ENCODE results near the gene KANSL1L. TPM values are rescaled to one million over a fixed set of nuclear protein-coding genes. Genes with fewer than 3 reads are reported as not detected.
"Not testable (repeated sequence)": the region's sequence is repeated elsewhere in the genome, so short reads cannot be mapped to it uniquely, and the experiment has no call there.

The KANSL1L gene
- total and polyA plus RNA-seq, 2 experiments from 2014 or later, result 4.2 to 38.6 TPM

DNA sequence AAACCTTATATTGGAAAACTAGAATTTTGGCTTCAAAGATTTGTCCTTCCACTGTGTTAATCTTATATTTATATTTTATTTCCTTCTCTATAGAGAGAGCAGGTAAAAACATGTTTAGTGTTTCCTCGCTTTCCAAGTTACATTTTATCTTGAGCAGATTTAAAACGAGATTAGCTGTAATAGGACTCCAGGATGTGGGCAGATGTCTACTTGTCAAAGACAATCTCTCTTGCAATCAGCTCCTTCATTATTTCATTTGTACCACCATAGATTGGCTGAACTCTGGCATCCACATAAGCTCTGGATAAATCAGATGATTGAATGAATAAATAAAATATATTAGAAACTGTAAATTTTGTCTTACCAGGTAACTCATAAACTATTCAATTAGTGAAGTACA is 17.5 kb upstream of the KANSL1L start:
- Histone ChIP-seq H3K4me1 (ENCODE audit: insufficient read depth) (no peaks in the 10 kb centered on the region), H3K9me2 (replicated peaks; ENCODE audit: insufficient read depth) (no peaks in the 10 kb centered on the region), H3K4me3 (no peak overlapping the region), H3K27ac (no peak overlapping the region), H3K27me3 (no peaks in the 10 kb centered on the region), H3K9me3 (ENCODE audit: low read depth) (peaks cover 5% of the 10 kb centered on the region), H4K20me1 (ENCODE audit: insufficient read depth, poor library complexity, severe bottlenecking) (no peaks in the 10 kb centered on the region), H3K36me3 (replicated peaks; ENCODE audit: insufficient read depth, low read depth) (no peaks in the 10 kb centered on the region), H3K79me2 (no peaks in the 10 kb centered on the region), H3K4me2 (no peak overlapping the region), H2AFZ (no peak overlapping the region)
- DNase-seq (ENCODE audit: low spot score), result no peak
- TF ChIP-seq EZH2phosphoT487 (IDR thresholded peaks at IDR 0.05; ENCODE audit: low read depth, severe bottlenecking, unreplicated experiment), result no peak
- TF ChIP-seq, protein P1, sequence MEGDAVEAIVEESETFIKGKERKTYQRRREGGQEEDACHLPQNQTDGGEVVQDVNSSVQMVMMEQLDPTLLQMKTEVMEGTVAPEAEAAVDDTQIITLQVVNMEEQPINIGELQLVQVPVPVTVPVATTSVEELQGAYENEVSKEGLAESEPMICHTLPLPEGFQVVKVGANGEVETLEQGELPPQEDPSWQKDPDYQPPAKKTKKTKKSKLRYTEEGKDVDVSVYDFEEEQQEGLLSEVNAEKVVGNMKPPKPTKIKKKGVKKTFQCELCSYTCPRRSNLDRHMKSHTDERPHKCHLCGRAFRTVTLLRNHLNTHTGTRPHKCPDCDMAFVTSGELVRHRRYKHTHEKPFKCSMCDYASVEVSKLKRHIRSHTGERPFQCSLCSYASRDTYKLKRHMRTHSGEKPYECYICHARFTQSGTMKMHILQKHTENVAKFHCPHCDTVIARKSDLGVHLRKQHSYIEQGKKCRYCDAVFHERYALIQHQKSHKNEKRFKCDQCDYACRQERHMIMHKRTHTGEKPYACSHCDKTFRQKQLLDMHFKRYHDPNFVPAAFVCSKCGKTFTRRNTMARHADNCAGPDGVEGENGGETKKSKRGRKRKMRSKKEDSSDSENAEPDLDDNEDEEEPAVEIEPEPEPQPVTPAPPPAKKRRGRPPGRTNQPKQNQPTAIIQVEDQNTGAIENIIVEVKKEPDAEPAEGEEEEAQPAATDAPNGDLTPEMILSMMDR (IDR thresholded peaks at IDR 0.05; ENCODE audit: poor library complexity), result no peak
- TF ChIP-seq EZH2 (IDR thresholded peaks at IDR 0.05; ENCODE audit: borderline replicate concordance), result no peak
- 42% methylated on average over 2 of the region's 2 CpGs for WGBS (ENCODE audit: low lambda C conversion rate, missing lambda C conversion rate)

DNA sequence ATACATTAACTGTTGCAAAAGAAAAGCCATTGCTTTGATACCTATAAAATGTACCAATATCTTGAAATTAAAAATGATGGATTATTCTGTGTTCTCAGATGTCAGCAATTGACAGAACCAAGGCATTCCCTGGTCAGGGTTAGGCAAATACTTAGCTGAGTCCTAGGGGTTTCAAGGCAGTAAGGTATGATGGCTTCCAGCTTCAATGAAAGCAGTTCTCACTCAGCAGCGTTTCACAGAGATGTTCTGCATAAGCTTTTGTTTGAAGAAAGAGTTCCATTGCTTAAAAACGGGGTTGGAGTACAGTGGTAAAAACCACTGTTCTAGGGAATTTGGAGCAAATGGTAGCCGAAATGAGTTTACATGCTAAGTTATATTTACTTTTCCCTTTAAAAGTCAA is 17.0 kb upstream of the KANSL1L start:
- Histone ChIP-seq H3K4me1 (ENCODE audit: insufficient read depth) (no peaks in the 10 kb centered on the region), H3K27ac (no peak overlapping the region), H2AFZ (no peak overlapping the region), H4K20me1 (ENCODE audit: insufficient read depth, poor library complexity, severe bottlenecking) (no peaks in the 10 kb centered on the region), H3K4me2 (no peak overlapping the region), H3K27me3 (no peaks in the 10 kb centered on the region), H3K79me2 (no peaks in the 10 kb centered on the region), H3K9me3 (ENCODE audit: low read depth) (peaks cover 5% of the 10 kb centered on the region), H3K9me2 (replicated peaks; ENCODE audit: insufficient read depth) (no peaks in the 10 kb centered on the region), H3K4me3 (no peak overlapping the region), H3K36me3 (replicated peaks; ENCODE audit: insufficient read depth, low read depth) (no peaks in the 10 kb centered on the region)
- DNase-seq (ENCODE audit: low spot score), result no peak
- 49% methylated on average over 3 of the region's 3 CpGs for WGBS (ENCODE audit: low lambda C conversion rate, missing lambda C conversion rate)
- TF ChIP-seq EZH2 (IDR thresholded peaks at IDR 0.05; ENCODE audit: borderline replicate concordance) (no peak), EZH2phosphoT487 (IDR thresholded peaks at IDR 0.05; ENCODE audit: low read depth, severe bottlenecking, unreplicated experiment) (no peak)
- TF ChIP-seq, protein P1 (IDR thresholded peaks at IDR 0.05; ENCODE audit: poor library complexity), result no peak

DNA sequence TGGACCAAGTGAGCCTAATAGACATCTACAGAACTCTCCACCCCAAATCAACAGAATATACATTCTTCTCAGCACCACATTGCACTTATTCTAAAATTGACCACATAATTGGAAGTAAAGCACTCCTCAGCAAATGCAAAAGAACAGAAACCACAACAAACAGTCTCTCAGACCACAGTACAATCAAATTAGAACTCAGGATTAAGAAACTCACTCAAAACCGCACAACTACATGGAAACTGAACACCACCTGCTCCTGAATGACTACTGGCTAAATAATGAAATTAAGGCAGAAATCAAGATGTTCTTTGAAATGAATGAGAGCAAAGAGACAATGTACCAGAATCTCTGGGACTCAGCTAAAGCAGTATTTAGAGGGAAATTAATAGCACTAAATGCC is 12.7 kb upstream of the KANSL1L start:
- WGBS (ENCODE audit: low lambda C conversion rate, missing lambda C conversion rate), result 96% methylated on average over 1 of the region's 1 CpG
- not testable (repeated sequence) for H3K9me3 ChIP-seq (ENCODE audit: low read depth); H3K9me2 ChIP-seq (replicated peaks; ENCODE audit: insufficient read depth)

DNA sequence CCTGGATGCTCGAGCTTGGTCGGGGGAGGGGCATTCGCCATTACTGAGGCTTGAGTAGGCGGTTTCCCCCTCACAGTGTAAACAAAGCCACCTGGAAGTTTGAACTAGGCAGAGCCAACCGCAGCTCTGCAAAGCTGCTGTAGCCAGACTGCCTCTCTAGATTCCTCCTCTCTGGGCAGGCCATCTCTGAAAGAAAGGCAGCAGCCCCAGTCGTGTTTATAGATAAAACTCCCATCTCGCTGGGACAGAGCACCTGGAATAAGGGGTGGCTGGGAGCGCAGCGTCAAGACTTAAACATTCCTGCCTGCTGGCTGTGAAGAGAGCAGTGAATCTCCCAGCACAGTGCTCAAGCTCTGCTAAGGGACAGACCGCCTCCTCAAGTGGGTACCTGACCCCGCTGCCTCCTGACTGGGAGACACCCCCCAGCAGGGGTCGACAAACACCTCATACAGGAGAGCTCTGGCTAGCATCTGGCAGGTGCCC is 10.4 kb upstream of the KANSL1L start:
- not testable (repeated sequence) for H3K79me2 ChIP-seq; H3K4me3 ChIP-seq; H3K36me3 ChIP-seq (replicated peaks; ENCODE audit: insufficient read depth, low read depth); H4K20me1 ChIP-seq (ENCODE audit: insufficient read depth, poor library complexity, severe bottlenecking); H3K4me1 ChIP-seq (ENCODE audit: insufficient read depth); H3K9me3 ChIP-seq (ENCODE audit: low read depth); H3K27ac ChIP-seq; H3K9me2 ChIP-seq (replicated peaks; ENCODE audit: insufficient read depth); H3K27me3 ChIP-seq
- H2AFZ ChIP-seq, result peak overlapping the region; percentile 16
- 30% methylated on average over 12 of the region's 12 CpGs for WGBS (ENCODE audit: low lambda C conversion rate, missing lambda C conversion rate)
- peak; percentile 47 for DNase-seq (ENCODE audit: low spot score)
- peak overlapping the region; percentile 66 for H3K4me2 ChIP-seq

More for the DNA sequence above, 12.7 kb upstream of the KANSL1L start:
- DNase-seq (ENCODE audit: low spot score); H3K36me3 ChIP-seq (replicated peaks; ENCODE audit: insufficient read depth, low read depth); H3K79me2 ChIP-seq; H3K4me1 ChIP-seq (ENCODE audit: insufficient read depth); H3K27me3 ChIP-seq; H3K27ac ChIP-seq; H3K4me2 ChIP-seq; H4K20me1 ChIP-seq (ENCODE audit: insufficient read depth, poor library complexity, severe bottlenecking); H2AFZ ChIP-seq; H3K4me3 ChIP-seq: not testable (repeated sequence)

DNA sequence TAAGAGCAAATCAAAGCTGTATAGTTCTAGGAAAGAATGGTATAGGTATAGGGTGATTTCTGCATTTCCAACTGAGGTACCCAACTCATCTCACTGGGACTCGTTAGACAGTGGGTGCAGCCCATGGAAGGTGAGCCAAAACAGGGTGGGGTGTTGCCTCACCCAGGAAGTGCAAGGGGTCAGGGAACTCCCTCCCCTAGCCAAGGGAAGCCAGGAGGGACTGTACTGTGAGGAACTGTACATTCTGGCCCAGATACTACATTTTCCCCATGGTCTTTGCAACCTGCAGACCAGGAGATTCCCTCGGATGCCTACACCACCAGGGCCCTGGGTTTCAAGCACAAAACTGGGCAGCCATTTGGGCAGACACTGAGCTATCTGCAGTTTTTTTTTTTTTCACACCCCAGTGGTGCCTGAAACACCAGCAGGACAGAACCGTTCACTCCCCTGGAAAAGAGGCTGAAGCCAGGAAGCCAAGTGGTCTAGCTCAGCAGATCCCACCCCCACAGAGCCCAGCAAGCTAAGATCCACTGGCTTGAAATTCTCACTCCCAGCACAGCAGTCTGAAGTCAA is 9.9 kb upstream of the KANSL1L start:
- not testable (repeated sequence) for H3K9me2 ChIP-seq (replicated peaks; ENCODE audit: insufficient read depth); H3K4me1 ChIP-seq (ENCODE audit: insufficient read depth)

More for the DNA sequence above, 9.9 kb upstream of the KANSL1L start:
- H2AFZ ChIP-seq; H3K27ac ChIP-seq; H3K36me3 ChIP-seq (replicated peaks; ENCODE audit: insufficient read depth, low read depth); DNase-seq (ENCODE audit: low spot score); H4K20me1 ChIP-seq (ENCODE audit: insufficient read depth, poor library complexity, severe bottlenecking); H3K79me2 ChIP-seq; H3K27me3 ChIP-seq; H3K4me3 ChIP-seq; H3K9me3 ChIP-seq (ENCODE audit: low read depth): not testable (repeated sequence)
- H3K4me2 ChIP-seq, result peak overlapping the region; percentile 66
- 76% methylated on average over 3 of the region's 3 CpGs for WGBS (ENCODE audit: low lambda C conversion rate, missing lambda C conversion rate)
